Measurements from ENCODE around the gene CALML5.

GRCh38 chr10:5467207-5467535 is 32.2 kb downstream of the CALML5 start:
- TF ChIP-seq CTCF (conservative IDR thresholded peaks at IDR 0.05; ENCODE audit: low read depth, low read length) (no peak), EZH2 (IDR thresholded peaks at IDR 0.05; ENCODE audit: borderline replicate concordance, low read depth, low read length, poor library complexity, severe bottlenecking) (no peak)

All from A673 (cell line).